HEK293 (cell line): ENCODE measurements around the gene SERPINB2.

Source experiments
- CTCF ChIA-PET: fragments of 350-600 bp; formaldehyde crosslinking; extraction: SDS; loops from one replicate; lab custom pipeline; 2021; ENCODE audit warnings: antibody characterized with exemption; lab: Yijun Ruan, JAX
- POLR2A ChIA-PET: fragments of 300-600 bp; formaldehyde crosslinking; extraction: SDS; loops from one replicate; lab custom pipeline; 2020; ENCODE audit warnings: antibody characterized with exemption, inconsistent platforms; lab: Yijun Ruan, JAX
- H3K27ac ChIP-seq: fragments of 200-500 bp; sonication (Bioruptor generic); 2 replicates; pipeline ENCODE4 v1.5.1; 2014; ENCODE audit warnings: low read depth, low read length, control low read depth, inconsistent platforms; ENCODE audit errors: extremely low read depth
- H3K36me3 ChIP-seq, 2 experiments: fragments of 200-500 bp in 1 of 2; sonication (Bioruptor generic) in 1 of 2; 1 replicate in 1 of 2; 2 replicates in 1 of 2; pipeline ENCODE4 v1.5.1; 2014 to 2017; ENCODE audit warnings: inconsistent platforms in 2 of 2, low read length in 2 of 2; ENCODE audit not compliant: control insufficient read depth in 2 of 2, insufficient read depth in 1 of 2
- H3K4me1 ChIP-seq: fragments of 200-500 bp; sonication (Bioruptor generic); 2 replicates; pipeline ENCODE4 v1.5.1; 2014; ENCODE audit warnings: mild to moderate bottlenecking, low read length, inconsistent platforms; ENCODE audit not compliant: control insufficient read depth, insufficient read depth
- H3K4me3 ChIP-seq: 2 replicates; pipeline ENCODE4 v1.5.1; 2011; ENCODE audit warnings: low read depth, mild to moderate bottlenecking, control low read depth, low read length, moderate library complexity
- H3K9me3 ChIP-seq: fragments of 200-500 bp; sonication (Bioruptor generic); 2 replicates; pipeline ENCODE4 v1.5.1; 2014; ENCODE audit warnings: low read depth, low read length, inconsistent platforms; ENCODE audit not compliant: control insufficient read depth, insufficient read depth
- GFI1B ChIP-seq: fragments of 450-650 bp; formaldehyde crosslinking; IDR thresholded peaks from 2 replicates; pipeline ENCODE4 v1.5.1; 2016; ENCODE audit warnings: missing biosample characterization, missing genetic modification characterization
- HOXC10 ChIP-seq: sonication (generic); formaldehyde crosslinking; IDR thresholded peaks from 2 replicates; pipeline ENCODE4 v1.8.1; 2023; ENCODE audit warnings: mild to moderate bottlenecking, missing genetic modification reagents
- MZF1 ChIP-seq: fragments of 450-650 bp; formaldehyde crosslinking; IDR thresholded peaks from 2 replicates; pipeline ENCODE4 v1.5.1; 2017; ENCODE audit warnings: missing biosample characterization, missing genetic modification characterization, borderline replicate concordance
- YY2 ChIP-seq: fragments of 450-650 bp; formaldehyde crosslinking; IDR thresholded peaks from 2 replicates; pipeline ENCODE4 v1.5.1; 2016; ENCODE audit warnings: missing biosample characterization, missing genetic modification characterization
- ZBTB6 ChIP-seq: fragments of 450-650 bp; formaldehyde crosslinking; IDR thresholded peaks from 2 replicates; pipeline ENCODE4 v1.5.1; 2017; ENCODE audit warnings: missing biosample characterization, missing genetic modification characterization
- ZFP41 ChIP-seq: fragments of 450-650 bp; formaldehyde crosslinking; IDR thresholded peaks from 2 replicates; pipeline ENCODE4 v1.5.1; 2016; ENCODE audit warnings: missing biosample characterization, missing genetic modification characterization, borderline replicate concordance
- ZNF10 ChIP-seq: fragments of 450-650 bp; formaldehyde crosslinking; IDR thresholded peaks from 2 replicates; pipeline ENCODE4 v1.5.1; 2017; ENCODE audit warnings: missing biosample characterization, missing genetic modification characterization
- ZNF121 ChIP-seq: fragments of 450-650 bp; formaldehyde crosslinking; IDR thresholded peaks from 2 replicates; pipeline ENCODE4 v1.5.1; 2016; ENCODE audit warnings: missing biosample characterization, missing genetic modification characterization
- ZNF132 ChIP-seq: fragments of 450-650 bp; formaldehyde crosslinking; IDR thresholded peaks from 2 replicates; pipeline ENCODE4 v1.5.1; 2017; ENCODE audit warnings: missing biosample characterization, missing genetic modification characterization, borderline replicate concordance
- ZNF138 ChIP-seq: fragments of 450-650 bp; formaldehyde crosslinking; IDR thresholded peaks from 2 replicates; pipeline ENCODE4 v1.5.1; 2016; ENCODE audit warnings: missing biosample characterization, missing genetic modification characterization, borderline replicate concordance
- ZNF140 ChIP-seq: fragments of 450-650 bp; formaldehyde crosslinking; IDR thresholded peaks from 2 replicates; pipeline ENCODE4 v1.5.1; 2016; ENCODE audit warnings: missing biosample characterization, missing genetic modification characterization
- ZNF202 ChIP-seq: fragments of 450-650 bp; formaldehyde crosslinking; IDR thresholded peaks from 2 replicates; pipeline ENCODE4 v1.5.1; 2016; ENCODE audit warnings: missing biosample characterization, missing genetic modification characterization, borderline replicate concordance
- ZNF341 ChIP-seq: fragments of 450-650 bp; formaldehyde crosslinking; IDR thresholded peaks from 2 replicates; pipeline ENCODE4; 2016; ENCODE audit warnings: low read depth, missing biosample characterization, missing genetic modification characterization
- ZNF514 ChIP-seq: fragments of 450-650 bp; formaldehyde crosslinking; IDR thresholded peaks from 2 replicates; pipeline ENCODE4 v1.5.1; 2016; ENCODE audit warnings: missing biosample characterization, missing genetic modification characterization
- ZNF544 ChIP-seq: fragments of 450-650 bp; formaldehyde crosslinking; IDR thresholded peaks from 2 replicates; pipeline ENCODE4 v1.5.0; 2017; ENCODE audit warnings: missing biosample characterization, missing genetic modification characterization
- ZNF664 ChIP-seq: fragments of 450-650 bp; formaldehyde crosslinking; IDR thresholded peaks from 2 replicates; pipeline ENCODE4 v1.5.1; 2016; ENCODE audit warnings: missing biosample characterization, missing genetic modification characterization
- ZSCAN5A ChIP-seq: fragments of 450-650 bp; formaldehyde crosslinking; IDR thresholded peaks from 2 replicates; pipeline ENCODE4 v1.5.1; 2016; ENCODE audit warnings: missing biosample characterization, missing genetic modification characterization
- TF ChIP-seq, protein P1 (sequence below): fragments of 450-650 bp; formaldehyde crosslinking; IDR thresholded peaks from 2 replicates; pipeline ENCODE4 v1.5.1; 2016; ENCODE audit warnings: missing biosample characterization, missing genetic modification characterization

SERPINB2 gene

GRCh38 chr18:63882333-63883141, 5.0 kb upstream of the SERPINB2 start (continued):
- TF ChIP-seq MZF1 (tag by site-specific recombination): no peak

- Histone ChIP-seq H3K9me3 (no peaks in the 10 kb centered on the region), H3K4me1 (peaks cover 2% of the 10 kb centered on the region; the same call in 1 of the 2 replicates), H3K36me3 (no peaks in the 10 kb centered on the region), H3K27ac (no peak overlapping the region), H3K4me3 (no peak overlapping the region)
- TF ChIP-seq HOXC10 (CRISPR knock-in tag) (no peak), ZNF514 (no peak), ZNF544 (no peak), ZNF202 (tag by site-specific recombination) (no peak), ZBTB6 (tag by site-specific recombination) (no peak), ZNF341 (tag by site-specific recombination) (no peak), ZNF10 (no peak), ZSCAN5A (tag by site-specific recombination) (no peak), GFI1B (tag by site-specific recombination) (no peak), ZNF121 (tag by site-specific recombination) (no peak)
- TF ChIP-seq, protein P1, sequence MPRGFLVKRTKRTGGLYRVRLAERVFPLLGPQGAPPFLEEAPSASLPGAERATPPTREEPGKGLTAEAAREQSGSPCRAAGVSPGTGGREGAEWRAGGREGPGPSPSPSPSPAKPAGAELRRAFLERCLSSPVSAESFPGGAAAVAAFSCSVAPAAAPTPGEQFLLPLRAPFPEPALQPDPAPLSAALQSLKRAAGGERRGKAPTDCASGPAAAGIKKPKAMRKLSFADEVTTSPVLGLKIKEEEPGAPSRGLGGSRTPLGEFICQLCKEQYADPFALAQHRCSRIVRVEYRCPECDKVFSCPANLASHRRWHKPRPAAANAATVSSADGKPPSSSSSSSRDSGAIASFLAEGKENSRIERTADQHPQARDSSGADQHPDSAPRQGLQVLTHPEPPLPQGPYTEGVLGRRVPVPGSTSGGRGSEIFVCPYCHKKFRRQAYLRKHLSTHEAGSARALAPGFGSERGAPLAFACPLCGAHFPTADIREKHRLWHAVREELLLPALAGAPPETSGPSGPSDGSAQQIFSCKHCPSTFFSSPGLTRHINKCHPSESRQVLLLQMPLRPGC (tag by site-specific recombination): no peak
- POLR2A ChIA-PET: no interaction called here
- CTCF ChIA-PET: no interaction called here
Observed at GRCh38 chr18:63883617-63884016, 3.9 kb upstream of the SERPINB2 start.

GRCh38 chr18:63888470-63889190, 1.1 kb downstream of the SERPINB2 start:
- Histone ChIP-seq H3K9me3 (no peaks in the 10 kb centered on the region), H3K27ac (no peak overlapping the region), H3K4me3 (no peak overlapping the region), H3K36me3 (no peaks in the 10 kb centered on the region), H3K4me1 (no peaks in the 10 kb centered on the region)
- no peak for TF ChIP-seq ZNF664 (tag by site-specific recombination)
- TF ChIP-seq YY2 (tag by site-specific recombination): no peak
- no peak for TF ChIP-seq ZNF138 (tag by site-specific recombination)
- no peak for TF ChIP-seq ZFP41 (tag by site-specific recombination)
- no peak for TF ChIP-seq ZNF132 (tag by site-specific recombination)
- TF ChIP-seq HOXC10 (CRISPR knock-in tag): no peak
- no peak for TF ChIP-seq ZNF140
- POLR2A ChIA-PET: no interaction called here
- CTCF ChIA-PET: interaction anchor here (0.6 kb wide), 1 partner anchor 48 kb away, joined by 4 read pairs; no protein-coding TSS in a partner anchor
